Measurements from ENCODE around the gene ATP4B. TPM values are rescaled to one million over a fixed set of nuclear protein-coding genes. Genes with fewer than 3 reads are reported as not detected.

ATP4B gene
- polyA plus RNA-seq, 2 of the 4 experiments (the other 2 are of a cell fraction) = not detected

- Histone ChIP-seq H3K9me3 (no peaks in the 10 kb centered on the region), H3K4me1 (no peaks in the 10 kb centered on the region), H3K4me3 (no peak overlapping the region), H3K27ac (no peak overlapping the region), H3K4me2 (no peak overlapping the region)
- ATAC-seq (no peak), FAIRE-seq (no peak), DNase-seq (ENCODE audit: low read depth in 1 of 2, low spot score in 1 of 2) (no peak)
- ChIA-PET POLR2A (no interaction called here), CTCF (no interaction called here)
- TF ChIP-seq EHMT2 (IDR thresholded peaks at IDR 0.05; ENCODE audit: low read depth) (no peak), MAFK (IDR thresholded peaks at IDR 0.05; ENCODE audit: partially characterized antibody) (no peak), NFE2L2 (conservative IDR thresholded peaks at IDR 0.05; ENCODE audit: low read length) (no peak), EHF (CRISPR knock-in tag; IDR thresholded peaks at IDR 0.05) (no peak), FOSB (CRISPR knock-in tag; IDR thresholded peaks at IDR 0.05) (no peak), NR3C1 (IDR thresholded peaks at IDR 0.05) (no peak)
- no CpG with 5 or more reads among the region's 1 CpG for WGBS (ENCODE audit: missing lambda C conversion rate)
Observed at GRCh38 chr13:113604186-113604585, 53.8 kb downstream of the ATP4B start.

GRCh38 chr13:113603116-113603710 is 54.8 kb downstream of the ATP4B start:
- no peak for ATAC-seq
- ChIA-PET CTCF (no interaction called here), POLR2A (no interaction called here)
- no peaks in the 10 kb centered on the region for H3K9me3 ChIP-seq
- no peak overlapping the region for H3K4me3 ChIP-seq
- no peak overlapping the region for H3K27ac ChIP-seq
- H3K4me1 ChIP-seq = no peaks in the 10 kb centered on the region
- 83% methylated on average over 13 of the region's 13 CpGs for WGBS (ENCODE audit: missing lambda C conversion rate)
- TF ChIP-seq REST (IDR thresholded peaks at IDR 0.05) = no peak
- no peak for TF ChIP-seq EHMT2 (IDR thresholded peaks at IDR 0.05; ENCODE audit: low read depth)
- TF ChIP-seq ELK1 (IDR thresholded peaks at IDR 0.05; ENCODE audit: low read depth, low read length) = no peak
- TF ChIP-seq EP300 (IDR thresholded peaks at IDR 0.05) = no peak
- TF ChIP-seq KDM5A (IDR thresholded peaks at IDR 0.05) = no peak
- no peak for TF ChIP-seq RFX5 (IDR thresholded peaks at IDR 0.05)
- H3K4me2 ChIP-seq = no peak overlapping the region
- no peak for DNase-seq (ENCODE audit: low read depth in 1 of 2, low spot score in 1 of 2)
- FAIRE-seq = no peak

- TF ChIP-seq RFX5 (IDR thresholded peaks at IDR 0.05) = no peak
- TF ChIP-seq HDAC2 (IDR thresholded peaks at IDR 0.05) = no peak
- TF ChIP-seq GATA3 (IDR thresholded peaks at IDR 0.05; ENCODE audit: borderline replicate concordance) = no peak
- TF ChIP-seq HOXB5 (CRISPR knock-in tag; IDR thresholded peaks at IDR 0.05) = no peak
- TF ChIP-seq CTCF (IDR thresholded peaks at IDR 0.05) = no peak
- no peak for TF ChIP-seq ELK1 (IDR thresholded peaks at IDR 0.05; ENCODE audit: low read depth, low read length)
- no peak for TF ChIP-seq E2F6 (IDR thresholded peaks at IDR 0.05; ENCODE audit: borderline replicate concordance, low read depth)
- no peak for TF ChIP-seq JUN (IDR thresholded peaks at IDR 0.05)
- TF ChIP-seq KDM5A (IDR thresholded peaks at IDR 0.05) = no peak
- no peak for TF ChIP-seq CBX8 (IDR thresholded peaks at IDR 0.05)
- no peak for TF ChIP-seq MAX (IDR thresholded peaks at IDR 0.05)
- TF ChIP-seq ZNF302 (CRISPR knock-in tag; IDR thresholded peaks at IDR 0.05) = no peak
- no peak for TF ChIP-seq MAFK (IDR thresholded peaks at IDR 0.05; ENCODE audit: partially characterized antibody)
- TF ChIP-seq POLR2A (IDR thresholded peaks at IDR 0.05; ENCODE audit: low read length) = no peak
- POLR2A ChIA-PET = no interaction called here
Observed at GRCh38 chr13:113602291-113602988, 55.6 kb downstream of the ATP4B start.

More at GRCh38 chr13:113602291-113602988, 55.6 kb downstream of the ATP4B start:
- no peaks in the 10 kb centered on the region for H3K4me1 ChIP-seq
- H3K27ac ChIP-seq = no peak overlapping the region
- ATAC-seq (no peak), FAIRE-seq (no peak), DNase-seq (ENCODE audit: low read depth in 1 of 2, low spot score in 1 of 2) (no peak)
- CTCF ChIA-PET = no interaction called here
- WGBS (ENCODE audit: missing lambda C conversion rate) = 88% methylated on average over 15 of the region's 15 CpGs
- no peaks in the 10 kb centered on the region for H3K9me3 ChIP-seq
- no peak overlapping the region for H3K4me3 ChIP-seq
- no peak overlapping the region for H3K4me2 ChIP-seq
